OCI-LY1 (cell line): Measurements from ENCODE around the gene HYAL2.

ENCODE experiments used
- EZH2 ChIP-seq: fragments of 200-600 bp; sonication (generic), shearing (Covaris generic); IDR thresholded peaks from 2 replicates; pipeline ENCODE4 v1.8.0; 2017; ENCODE audit warnings: borderline replicate concordance, mixed run types, mild to moderate bottlenecking, antibody characterized with exemption, low read length, moderate library complexity, mixed read lengths
- TF ChIP-seq, protein P1 (sequence below): fragments of 200-600 bp; sonication (generic), shearing (Covaris generic); IDR thresholded peaks from 2 replicates; pipeline ENCODE4 v1.5.1; 2017; ENCODE audit warnings: mild to moderate bottlenecking, antibody characterized with exemption, low read length, moderate library complexity, mixed read lengths

DNA sequence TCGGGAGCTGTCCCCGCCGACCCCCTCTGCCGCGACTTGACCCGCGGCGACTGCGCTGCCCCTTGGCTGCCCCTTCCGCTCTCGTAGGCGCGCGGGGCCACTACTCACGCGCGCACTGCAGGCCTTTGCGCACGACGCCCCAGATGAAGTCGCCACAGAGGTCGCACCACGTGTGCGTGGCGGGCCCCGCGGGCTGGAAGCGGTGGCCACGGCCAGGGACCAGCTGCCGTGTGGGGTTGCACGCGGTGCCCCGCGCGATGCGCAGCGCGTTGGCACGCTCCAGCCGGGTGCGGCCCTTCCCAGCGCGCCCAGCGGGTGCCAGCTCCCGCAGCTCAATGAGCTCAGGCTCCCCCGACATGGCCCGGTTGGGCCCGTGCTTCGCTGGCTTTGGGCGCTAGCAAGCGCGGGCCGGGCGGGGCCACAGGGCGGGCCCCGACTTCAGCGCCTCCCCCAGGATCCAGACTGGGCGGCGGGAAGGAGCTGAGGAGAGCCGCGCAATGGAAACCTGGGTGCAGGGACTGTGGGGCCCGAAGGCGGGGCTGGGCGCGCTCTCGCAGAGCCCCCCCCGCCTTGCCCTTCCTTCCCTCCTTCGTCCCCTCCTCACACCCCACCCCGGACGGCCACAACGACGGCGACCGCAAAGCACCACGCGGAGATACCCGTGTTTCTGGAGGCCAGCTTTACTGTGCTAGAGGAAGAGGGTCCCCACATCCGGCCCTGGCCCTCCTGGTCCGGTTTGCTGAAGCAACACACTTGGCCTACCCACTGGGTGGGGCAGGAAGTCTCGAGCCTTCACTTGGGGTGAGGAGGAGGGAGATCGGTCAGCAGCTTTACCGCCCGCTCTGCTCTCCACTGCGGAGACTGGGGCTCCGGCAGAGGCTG, 18.1 kb upstream of the HYAL2 start, which contains the start of gene RASSF1:
- TF ChIP-seq, protein P1, sequence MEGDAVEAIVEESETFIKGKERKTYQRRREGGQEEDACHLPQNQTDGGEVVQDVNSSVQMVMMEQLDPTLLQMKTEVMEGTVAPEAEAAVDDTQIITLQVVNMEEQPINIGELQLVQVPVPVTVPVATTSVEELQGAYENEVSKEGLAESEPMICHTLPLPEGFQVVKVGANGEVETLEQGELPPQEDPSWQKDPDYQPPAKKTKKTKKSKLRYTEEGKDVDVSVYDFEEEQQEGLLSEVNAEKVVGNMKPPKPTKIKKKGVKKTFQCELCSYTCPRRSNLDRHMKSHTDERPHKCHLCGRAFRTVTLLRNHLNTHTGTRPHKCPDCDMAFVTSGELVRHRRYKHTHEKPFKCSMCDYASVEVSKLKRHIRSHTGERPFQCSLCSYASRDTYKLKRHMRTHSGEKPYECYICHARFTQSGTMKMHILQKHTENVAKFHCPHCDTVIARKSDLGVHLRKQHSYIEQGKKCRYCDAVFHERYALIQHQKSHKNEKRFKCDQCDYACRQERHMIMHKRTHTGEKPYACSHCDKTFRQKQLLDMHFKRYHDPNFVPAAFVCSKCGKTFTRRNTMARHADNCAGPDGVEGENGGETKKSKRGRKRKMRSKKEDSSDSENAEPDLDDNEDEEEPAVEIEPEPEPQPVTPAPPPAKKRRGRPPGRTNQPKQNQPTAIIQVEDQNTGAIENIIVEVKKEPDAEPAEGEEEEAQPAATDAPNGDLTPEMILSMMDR: no peak
- no peak for TF ChIP-seq EZH2
